DLD1 (cell line): ENCODE results near the gene NPM1.

Source experiments
- in situ Hi-C: cut with HindIII; loops from 2 replicates; pipeline ENCODE4 v1.10.0; 2017; ENCODE audit warnings: low sequenced_read_pairs

The NPM1 gene

GRCh38 chr5:171445644-171446516 lies 58.2 kb downstream of the NPM1 start:
- in situ Hi-C loops: no loop called here

- in situ Hi-C loops: no loop called here
Measured at GRCh38 chr5:171447226-171447625, 59.6 kb downstream of the NPM1 start.

- in situ Hi-C loops: no loop called here
Measured at GRCh38 chr5:171449426-171449825, 61.8 kb downstream of the NPM1 start.

- in situ Hi-C loops: no loop called here
Measured at GRCh38 chr5:171450423-171451331, 63.0 kb downstream of the NPM1 start.

- in situ Hi-C loops: no loop called here
Measured at GRCh38 chr5:171451421-171451820, 63.8 kb downstream of the NPM1 start.

- in situ Hi-C loops: no loop called here
Measured at GRCh38 chr5:171453056-171453725, 65.5 kb downstream of the NPM1 start.

GRCh38 chr5:171453988-171454387 lies 66.3 kb downstream of the NPM1 start:
- in situ Hi-C loops: no loop called here

- in situ Hi-C loops: no loop called here
Measured at GRCh38 chr5:171454549-171454948, 66.9 kb downstream of the NPM1 start.

GRCh38 chr5:171455522-171455921 lies 67.9 kb downstream of the NPM1 start:
- in situ Hi-C loops: no loop called here

GRCh38 chr5:171457208-171457981 lies 69.7 kb downstream of the NPM1 start:
- in situ Hi-C loops: no loop called here

- in situ Hi-C loops: no loop called here
Measured at GRCh38 chr5:171459839-171460238, 72.2 kb downstream of the NPM1 start.
